ENCODE data around the gene DALRD3. TPM values are rescaled to one million over a fixed set of nuclear protein-coding genes. Genes with fewer than 3 reads are reported as not detected.

Gene DALRD3
- total RNA-seq, 4 donors from 2014 or later: 12.4 to 31.5 (median 20.1) TPM

DNA sequence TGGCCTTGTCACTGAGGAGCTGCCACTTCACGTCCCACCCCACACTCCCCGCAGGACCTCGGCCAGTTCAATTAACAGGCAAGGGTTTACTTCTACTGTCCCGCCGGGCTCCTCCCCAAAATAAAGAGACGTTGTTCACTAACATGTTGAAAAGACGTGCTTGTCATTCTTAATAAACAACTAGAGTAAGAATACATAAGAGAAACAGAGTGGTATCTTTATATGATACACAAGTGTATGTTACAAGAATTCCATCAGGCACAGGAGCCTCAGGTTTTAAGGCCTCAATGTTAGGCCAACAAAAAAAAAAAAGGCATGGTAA lies 11.1 kb upstream of the DALRD3 start:
- TF ChIP-seq, protein P1, sequence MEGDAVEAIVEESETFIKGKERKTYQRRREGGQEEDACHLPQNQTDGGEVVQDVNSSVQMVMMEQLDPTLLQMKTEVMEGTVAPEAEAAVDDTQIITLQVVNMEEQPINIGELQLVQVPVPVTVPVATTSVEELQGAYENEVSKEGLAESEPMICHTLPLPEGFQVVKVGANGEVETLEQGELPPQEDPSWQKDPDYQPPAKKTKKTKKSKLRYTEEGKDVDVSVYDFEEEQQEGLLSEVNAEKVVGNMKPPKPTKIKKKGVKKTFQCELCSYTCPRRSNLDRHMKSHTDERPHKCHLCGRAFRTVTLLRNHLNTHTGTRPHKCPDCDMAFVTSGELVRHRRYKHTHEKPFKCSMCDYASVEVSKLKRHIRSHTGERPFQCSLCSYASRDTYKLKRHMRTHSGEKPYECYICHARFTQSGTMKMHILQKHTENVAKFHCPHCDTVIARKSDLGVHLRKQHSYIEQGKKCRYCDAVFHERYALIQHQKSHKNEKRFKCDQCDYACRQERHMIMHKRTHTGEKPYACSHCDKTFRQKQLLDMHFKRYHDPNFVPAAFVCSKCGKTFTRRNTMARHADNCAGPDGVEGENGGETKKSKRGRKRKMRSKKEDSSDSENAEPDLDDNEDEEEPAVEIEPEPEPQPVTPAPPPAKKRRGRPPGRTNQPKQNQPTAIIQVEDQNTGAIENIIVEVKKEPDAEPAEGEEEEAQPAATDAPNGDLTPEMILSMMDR (IDR thresholded peaks at IDR 0.05): no peak
- no peak for TF ChIP-seq EP300 (IDR thresholded peaks at IDR 0.05)
- TF ChIP-seq POLR2A (IDR thresholded peaks at IDR 0.05; ENCODE audit: low read depth): no peak
- no peak for TF ChIP-seq POLR2AphosphoS5 (IDR thresholded peaks at IDR 0.05)
- no peaks in the 10 kb centered on the region for H3K27me3 ChIP-seq
- no peak for DNase-seq (ENCODE audit: extremely low spot score)
- H3K4me3 ChIP-seq: peak overlapping the region; percentile 61 to 84 (median 70)
- 3% methylated on average over 7 of the region's 7 CpGs for WGBS
- peaks cover 18 to 43% (median 32%) of the 10 kb centered on the region in 4 donors for H3K4me1 ChIP-seq
- intact Hi-C loops (cut with DNase I): no loop called here
- peak overlapping the region; percentile 93 to 98 (median 94) for H3K27ac ChIP-seq (replicated peaks in 1 of 4)
- H3K9me3 ChIP-seq: no peaks in the 10 kb centered on the region
- peaks cover 28 to 81% (median 72%) of the 10 kb centered on the region in 4 donors for H3K36me3 ChIP-seq

DNA sequence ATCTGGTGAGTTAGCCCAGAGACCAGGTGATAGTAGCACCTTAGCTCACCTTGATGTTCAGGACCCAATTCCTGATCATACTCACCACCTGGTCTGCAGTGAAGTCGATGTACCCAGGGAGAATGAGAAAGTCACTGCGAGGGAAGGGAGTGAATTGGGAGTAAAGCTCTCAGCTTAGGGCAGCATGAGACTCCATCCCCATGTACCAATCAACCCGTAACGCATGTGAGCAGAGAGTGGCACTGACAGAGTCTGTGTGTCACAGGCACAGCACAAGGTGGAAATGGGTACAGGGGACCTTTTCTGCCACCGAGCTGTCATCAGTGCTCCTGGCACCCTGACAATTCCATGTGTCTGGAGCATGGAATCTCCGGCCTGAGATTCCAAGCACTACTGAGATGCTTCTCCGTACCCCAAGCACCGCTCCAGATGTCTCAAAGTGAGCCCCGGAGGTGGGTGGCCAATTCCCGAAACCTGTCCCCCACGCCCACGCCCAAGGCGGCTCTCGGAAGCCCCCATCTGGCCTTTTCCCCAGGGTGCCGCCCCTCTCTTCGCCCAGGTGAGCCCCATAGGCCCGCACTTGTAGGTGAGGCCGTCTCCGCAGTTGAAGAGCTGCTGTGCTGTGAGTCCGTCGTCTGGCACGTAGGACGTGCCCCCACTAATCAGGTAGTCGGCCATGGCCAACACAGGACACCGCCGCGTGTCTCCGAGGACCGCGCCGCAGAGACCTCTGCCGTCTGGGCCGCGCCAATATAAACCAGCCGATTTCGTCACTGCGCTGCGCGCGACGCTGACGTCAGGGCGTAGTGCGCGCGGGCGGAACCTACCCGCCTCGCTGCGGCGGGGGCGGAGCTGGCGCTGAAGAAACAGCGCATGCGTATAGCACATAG lies 10.5 kb upstream of the DALRD3 start, which contains the start of gene IMPDH2:
Gene IMPDH2, minus strand, starts transcription at position 726 of the 890 bp plus-strand sequence. Its CDS starts 48 bp downstream, at position 678.
- Histone ChIP-seq H3K27me3 (no peaks in the 10 kb centered on the region), H3K9me3 (no peaks in the 10 kb centered on the region), H3K4me1 (peaks cover 19 to 45% (median 35%) of the 10 kb centered on the region in 4 donors), H3K4me3 (peak within 1 kb of the TSS; percentile 61 to 84 (median 70)), H3K36me3 (peaks cover 30 to 82% (median 75%) of the 10 kb centered on the region in 4 donors), H3K27ac (replicated peaks in 1 of 4) (peak within 1 kb of the TSS; percentile 93 to 98 (median 94))
- peak; percentile 95 for TF ChIP-seq POLR2A (IDR thresholded peaks at IDR 0.05; ENCODE audit: low read depth)
- peak; percentile 99 to 100 for TF ChIP-seq POLR2AphosphoS5 (IDR thresholded peaks at IDR 0.05)
- TF ChIP-seq EP300 (IDR thresholded peaks at IDR 0.05): no peak
- TF ChIP-seq, protein P1 (IDR thresholded peaks at IDR 0.05): peak in 1 of 3 experiments; percentile 38
- peak; percentile 98 for DNase-seq (ENCODE audit: extremely low spot score)
- intact Hi-C loops (cut with DNase I): no loop called here
- 6% methylated on average over 12 of the region's 55 CpGs for WGBS

DNA sequence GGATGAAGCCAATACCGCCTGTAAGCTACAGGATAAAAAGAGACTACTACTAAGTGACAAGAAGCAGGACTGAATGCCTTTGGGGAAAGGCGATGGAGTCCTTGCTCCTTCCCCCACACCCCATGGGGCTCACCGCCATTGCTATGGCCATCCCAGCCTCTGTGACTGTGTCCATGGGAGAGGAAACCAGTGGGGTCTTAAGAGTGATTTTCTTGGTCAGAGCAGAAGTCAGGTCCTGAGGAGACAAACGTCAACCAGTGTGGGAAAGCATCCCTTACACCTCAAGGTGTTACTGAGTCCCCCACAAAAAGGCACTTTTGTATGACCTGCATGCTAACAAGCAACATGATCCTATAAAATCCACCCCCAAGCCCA lies 9.9 kb upstream of the DALRD3 start:
- intact Hi-C loops (cut with DNase I): no loop called here
- Histone ChIP-seq H3K27ac (replicated peaks in 1 of 4) (peak overlapping the region; percentile 93 to 98 (median 94)), H3K4me3 (peak overlapping the region; percentile 61 to 84 (median 70)), H3K9me3 (no peaks in the 10 kb centered on the region), H3K4me1 (peaks cover 23 to 52% (median 39%) of the 10 kb centered on the region in 4 donors), H3K27me3 (no peaks in the 10 kb centered on the region), H3K36me3 (peaks cover 30 to 85% (median 75%) of the 10 kb centered on the region in 4 donors)
- no peak for DNase-seq (ENCODE audit: extremely low spot score)
- TF ChIP-seq POLR2A (IDR thresholded peaks at IDR 0.05; ENCODE audit: low read depth): no peak
- WGBS: 82% methylated on average over 4 of the region's 4 CpGs

DNA sequence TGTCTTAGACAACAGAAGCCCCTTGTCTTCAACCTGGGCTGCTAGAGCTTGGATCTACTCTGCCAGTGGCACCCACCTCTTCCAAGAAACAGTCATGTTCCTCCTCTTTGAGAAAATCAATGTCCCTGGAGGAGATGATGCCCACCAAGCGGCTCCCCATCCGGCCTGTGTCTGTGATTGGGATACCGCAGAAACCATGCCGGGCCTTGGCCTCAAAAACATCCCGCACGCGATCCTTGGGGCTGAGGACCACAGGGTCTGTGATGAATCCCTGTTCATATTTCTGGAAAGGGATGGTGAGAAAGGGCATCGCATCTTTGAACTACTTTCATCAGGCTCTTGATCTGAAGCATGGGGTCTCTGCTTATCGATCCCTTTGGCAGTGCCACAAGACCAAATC lies 9.3 kb upstream of the DALRD3 start:
- Histone ChIP-seq H3K4me3 (no peak overlapping the region), H3K27me3 (no peaks in the 10 kb centered on the region), H3K36me3 (peaks cover 30 to 82% (median 73%) of the 10 kb centered on the region in 4 donors), H3K4me1 (peaks cover 29 to 54% (median 45%) of the 10 kb centered on the region in 4 donors), H3K27ac (replicated peaks in 1 of 4) (peak overlapping the region; percentile 93 to 98 (median 94)), H3K9me3 (no peaks in the 10 kb centered on the region)
- DNase-seq (ENCODE audit: extremely low spot score): no peak
- TF ChIP-seq POLR2A (IDR thresholded peaks at IDR 0.05; ENCODE audit: low read depth): no peak
- TF ChIP-seq EP300 (IDR thresholded peaks at IDR 0.05): no peak
- 97% methylated on average over 9 of the region's 9 CpGs for WGBS
- intact Hi-C loops (cut with DNase I): no loop called here

DNA sequence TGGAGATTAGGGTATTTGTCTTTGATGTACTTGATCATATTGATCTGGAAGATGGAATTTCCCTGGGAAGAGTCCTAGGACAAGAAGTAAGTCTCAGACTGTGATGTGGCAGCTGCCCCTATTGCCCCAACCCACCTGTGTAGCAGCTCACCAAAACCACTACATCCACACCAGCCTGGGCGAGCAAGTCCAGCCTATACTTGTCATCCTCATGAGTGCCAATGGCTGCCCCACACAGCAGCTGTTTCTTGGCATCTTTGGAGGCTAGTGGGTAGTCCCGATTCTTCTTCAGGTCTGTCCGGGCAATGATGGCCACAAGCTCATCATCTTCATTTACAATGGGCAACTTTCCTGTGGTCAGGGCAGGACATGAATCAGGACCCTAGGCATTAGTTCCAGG lies 8.2 kb upstream of the DALRD3 start:
- Histone ChIP-seq H3K36me3 (peaks cover 20 to 72% (median 62%) of the 10 kb centered on the region in 4 donors), H3K4me1 (peaks cover 31 to 58% (median 47%) of the 10 kb centered on the region in 4 donors), H3K9me3 (no peaks in the 10 kb centered on the region), H3K27ac (replicated peaks in 1 of 4) (no peak overlapping the region), H3K27me3 (no peaks in the 10 kb centered on the region), H3K4me3 (no peak overlapping the region)
- 100% methylated on average over 2 of the region's 3 CpGs for WGBS
- no peak for DNase-seq (ENCODE audit: extremely low spot score)
- TF ChIP-seq POLR2AphosphoS5 (IDR thresholded peaks at IDR 0.05) (no peak), EP300 (IDR thresholded peaks at IDR 0.05) (no peak), POLR2A (IDR thresholded peaks at IDR 0.05; ENCODE audit: low read depth) (no peak)
- TF ChIP-seq, protein P1 (IDR thresholded peaks at IDR 0.05): no peak
- intact Hi-C loops (cut with DNase I): no loop called here

Measured in esophagus muscularis mucosa (tissue), 4 donors.